Upper lobe of left lung (tissue), 4 donors: ENCODE measurements around the gene MARK2.

Source experiments
- POLR2A ChIP-seq, 4 donors: fragments of 450-650 bp; IDR thresholded peaks; one replicate each; pipeline ENCODE4 v1.5.1; 2016 to 2017; ENCODE audit warnings: antibody characterized with exemption in 4 of 4, mild to moderate bottlenecking in 2 of 4
- POLR2AphosphoS5 ChIP-seq, 2 donors: sonication (generic); formaldehyde crosslinking; IDR thresholded peaks; one replicate each; pipeline ENCODE4 v1.5.1; 2017; ENCODE audit warnings: antibody characterized with exemption in 2 of 2
- TF ChIP-seq, protein P1 (sequence below), 6 experiments: fragments of 450-650 bp in 4 of 6; fragments of 200-600 bp in 2 of 6; sonication (generic) in 2 of 6; IDR thresholded peaks; one replicate each; pipeline ENCODE4 v1.5.1; 2016 to 2019; ENCODE audit warnings: antibody characterized with exemption in 6 of 6

DNA sequence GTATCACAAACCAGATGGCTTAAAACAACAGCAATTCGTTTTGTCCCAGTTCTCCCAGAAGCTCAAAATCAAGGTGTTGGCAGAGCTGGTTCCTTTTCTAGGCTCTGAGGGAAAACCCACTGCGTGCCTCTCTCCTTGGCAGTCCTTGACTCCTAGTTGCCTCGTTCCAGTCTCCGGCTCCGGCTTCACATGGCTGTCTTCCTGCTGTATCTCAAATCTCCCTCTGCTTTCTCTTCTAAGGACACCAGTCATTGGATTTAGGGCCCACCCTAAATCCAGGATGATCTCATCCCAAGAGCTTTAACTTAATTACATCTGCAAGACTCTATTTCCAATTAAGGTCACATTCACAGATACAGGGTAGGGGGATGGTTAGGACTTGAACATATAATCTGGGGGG lies 90.7 kb downstream of the MARK2 start:
- TF ChIP-seq, protein P1, sequence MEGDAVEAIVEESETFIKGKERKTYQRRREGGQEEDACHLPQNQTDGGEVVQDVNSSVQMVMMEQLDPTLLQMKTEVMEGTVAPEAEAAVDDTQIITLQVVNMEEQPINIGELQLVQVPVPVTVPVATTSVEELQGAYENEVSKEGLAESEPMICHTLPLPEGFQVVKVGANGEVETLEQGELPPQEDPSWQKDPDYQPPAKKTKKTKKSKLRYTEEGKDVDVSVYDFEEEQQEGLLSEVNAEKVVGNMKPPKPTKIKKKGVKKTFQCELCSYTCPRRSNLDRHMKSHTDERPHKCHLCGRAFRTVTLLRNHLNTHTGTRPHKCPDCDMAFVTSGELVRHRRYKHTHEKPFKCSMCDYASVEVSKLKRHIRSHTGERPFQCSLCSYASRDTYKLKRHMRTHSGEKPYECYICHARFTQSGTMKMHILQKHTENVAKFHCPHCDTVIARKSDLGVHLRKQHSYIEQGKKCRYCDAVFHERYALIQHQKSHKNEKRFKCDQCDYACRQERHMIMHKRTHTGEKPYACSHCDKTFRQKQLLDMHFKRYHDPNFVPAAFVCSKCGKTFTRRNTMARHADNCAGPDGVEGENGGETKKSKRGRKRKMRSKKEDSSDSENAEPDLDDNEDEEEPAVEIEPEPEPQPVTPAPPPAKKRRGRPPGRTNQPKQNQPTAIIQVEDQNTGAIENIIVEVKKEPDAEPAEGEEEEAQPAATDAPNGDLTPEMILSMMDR (IDR thresholded peaks at IDR 0.05) = no peak
- TF ChIP-seq POLR2A (IDR thresholded peaks at IDR 0.05) = no peak
- no peak for TF ChIP-seq POLR2AphosphoS5 (IDR thresholded peaks at IDR 0.05)
